H1 (cell line): Measurements from ENCODE around the gene SATB2. TPM values are rescaled to one million over a fixed set of nuclear protein-coding genes. Genes with fewer than 3 reads are reported as not detected.

ENCODE experiments used
- CBX8 ChIP-seq: fragments of 300-800, 300-1000 bp; sonication (generic); IDR thresholded peaks from 2 replicates; pipeline ENCODE4 v1.7.1; 2016; ENCODE audit warnings: low read depth, low read length, borderline replicate concordance
- CTBP2 ChIP-seq: IDR thresholded peaks from 2 replicates; pipeline ENCODE4 v1.7.0; 2011; ENCODE audit warnings: borderline replicate concordance, mild to moderate bottlenecking, moderate library complexity, mixed read lengths, low read length; ENCODE audit not compliant: insufficient read depth, insufficient read length
- MAX ChIP-seq: IDR thresholded peaks from 2 replicates; pipeline ENCODE4 v1.6.1; 2012; ENCODE audit warnings: inconsistent platforms
- SIN3A ChIP-seq, 2 experiments: IDR thresholded peaks in 1 of 2; conservative IDR thresholded peaks in 1 of 2; 2 replicates each; pipeline ENCODE4 v1.6.1; 2011 to 2012; ENCODE audit warnings: low read length in 2 of 2, improper control_type of control experiment in 1 of 2, low read depth in 1 of 2, mild to moderate bottlenecking in 1 of 2
- SIRT6 ChIP-seq: IDR thresholded peaks from one replicate; pipeline ENCODE4 v1.7.1; 2012; ENCODE audit warnings: low read length, inconsistent platforms
- SUZ12 ChIP-seq: fragments of 200-600 bp; sonication (generic); IDR thresholded peaks from 2 replicates; pipeline ENCODE4 v1.6.1; 2012; ENCODE audit warnings: mild to moderate bottlenecking, inconsistent platforms, low read length, moderate library complexity, mixed read lengths
- polyA plus RNA-seq, 7 experiments: library from polyadenylated mRNA; depleted of rRNA in 3 of 7; stranded (reverse) in 5 of 7; unstranded in 2 of 7; fragments of >200 nt in 5 of 7; fragments of 200-250 nt in 2 of 7; gene quantifications; 1 replicate in 5 of 7; 2 replicates in 1 of 7; 4 replicates in 1 of 7; pipeline versions ENCODE4 v1.2.1 to v1.2.3, GENCODE V29; 2011 to 2013; ENCODE audit warnings: missing spikeins in 2 of 7, mixed read lengths in 2 of 7
- total RNA-seq: library from RNA; stranded (reverse); fragmentation: NEBNext Ultra II Directional; extraction: Animal tissue kit (Norgen Biotek cat#: 25700); gene quantifications from 2 replicates; pipeline ENCODE4 v1.2.1, GENCODE V29; 2021
- TF ChIP-seq, protein P1 (sequence below): fragments of 300-600 bp; sonication (generic); IDR thresholded peaks from 2 replicates; pipeline ENCODE4 v1.7.1; 2012; ENCODE audit warnings: low read length, moderate library complexity, mild to moderate bottlenecking, inconsistent platforms; ENCODE audit not compliant: insufficient replicate concordance

Gene SATB2
- total and polyA plus RNA-seq, 2 of the 8 experiments (the other 6 are each of a cell fraction or from before 2014, with no cell fraction given), result 1.3 to 5.7 TPM

GRCh38 chr2:199457147-199458008 is at the start of gene SATB2 (continued):
- TF ChIP-seq, protein P1, sequence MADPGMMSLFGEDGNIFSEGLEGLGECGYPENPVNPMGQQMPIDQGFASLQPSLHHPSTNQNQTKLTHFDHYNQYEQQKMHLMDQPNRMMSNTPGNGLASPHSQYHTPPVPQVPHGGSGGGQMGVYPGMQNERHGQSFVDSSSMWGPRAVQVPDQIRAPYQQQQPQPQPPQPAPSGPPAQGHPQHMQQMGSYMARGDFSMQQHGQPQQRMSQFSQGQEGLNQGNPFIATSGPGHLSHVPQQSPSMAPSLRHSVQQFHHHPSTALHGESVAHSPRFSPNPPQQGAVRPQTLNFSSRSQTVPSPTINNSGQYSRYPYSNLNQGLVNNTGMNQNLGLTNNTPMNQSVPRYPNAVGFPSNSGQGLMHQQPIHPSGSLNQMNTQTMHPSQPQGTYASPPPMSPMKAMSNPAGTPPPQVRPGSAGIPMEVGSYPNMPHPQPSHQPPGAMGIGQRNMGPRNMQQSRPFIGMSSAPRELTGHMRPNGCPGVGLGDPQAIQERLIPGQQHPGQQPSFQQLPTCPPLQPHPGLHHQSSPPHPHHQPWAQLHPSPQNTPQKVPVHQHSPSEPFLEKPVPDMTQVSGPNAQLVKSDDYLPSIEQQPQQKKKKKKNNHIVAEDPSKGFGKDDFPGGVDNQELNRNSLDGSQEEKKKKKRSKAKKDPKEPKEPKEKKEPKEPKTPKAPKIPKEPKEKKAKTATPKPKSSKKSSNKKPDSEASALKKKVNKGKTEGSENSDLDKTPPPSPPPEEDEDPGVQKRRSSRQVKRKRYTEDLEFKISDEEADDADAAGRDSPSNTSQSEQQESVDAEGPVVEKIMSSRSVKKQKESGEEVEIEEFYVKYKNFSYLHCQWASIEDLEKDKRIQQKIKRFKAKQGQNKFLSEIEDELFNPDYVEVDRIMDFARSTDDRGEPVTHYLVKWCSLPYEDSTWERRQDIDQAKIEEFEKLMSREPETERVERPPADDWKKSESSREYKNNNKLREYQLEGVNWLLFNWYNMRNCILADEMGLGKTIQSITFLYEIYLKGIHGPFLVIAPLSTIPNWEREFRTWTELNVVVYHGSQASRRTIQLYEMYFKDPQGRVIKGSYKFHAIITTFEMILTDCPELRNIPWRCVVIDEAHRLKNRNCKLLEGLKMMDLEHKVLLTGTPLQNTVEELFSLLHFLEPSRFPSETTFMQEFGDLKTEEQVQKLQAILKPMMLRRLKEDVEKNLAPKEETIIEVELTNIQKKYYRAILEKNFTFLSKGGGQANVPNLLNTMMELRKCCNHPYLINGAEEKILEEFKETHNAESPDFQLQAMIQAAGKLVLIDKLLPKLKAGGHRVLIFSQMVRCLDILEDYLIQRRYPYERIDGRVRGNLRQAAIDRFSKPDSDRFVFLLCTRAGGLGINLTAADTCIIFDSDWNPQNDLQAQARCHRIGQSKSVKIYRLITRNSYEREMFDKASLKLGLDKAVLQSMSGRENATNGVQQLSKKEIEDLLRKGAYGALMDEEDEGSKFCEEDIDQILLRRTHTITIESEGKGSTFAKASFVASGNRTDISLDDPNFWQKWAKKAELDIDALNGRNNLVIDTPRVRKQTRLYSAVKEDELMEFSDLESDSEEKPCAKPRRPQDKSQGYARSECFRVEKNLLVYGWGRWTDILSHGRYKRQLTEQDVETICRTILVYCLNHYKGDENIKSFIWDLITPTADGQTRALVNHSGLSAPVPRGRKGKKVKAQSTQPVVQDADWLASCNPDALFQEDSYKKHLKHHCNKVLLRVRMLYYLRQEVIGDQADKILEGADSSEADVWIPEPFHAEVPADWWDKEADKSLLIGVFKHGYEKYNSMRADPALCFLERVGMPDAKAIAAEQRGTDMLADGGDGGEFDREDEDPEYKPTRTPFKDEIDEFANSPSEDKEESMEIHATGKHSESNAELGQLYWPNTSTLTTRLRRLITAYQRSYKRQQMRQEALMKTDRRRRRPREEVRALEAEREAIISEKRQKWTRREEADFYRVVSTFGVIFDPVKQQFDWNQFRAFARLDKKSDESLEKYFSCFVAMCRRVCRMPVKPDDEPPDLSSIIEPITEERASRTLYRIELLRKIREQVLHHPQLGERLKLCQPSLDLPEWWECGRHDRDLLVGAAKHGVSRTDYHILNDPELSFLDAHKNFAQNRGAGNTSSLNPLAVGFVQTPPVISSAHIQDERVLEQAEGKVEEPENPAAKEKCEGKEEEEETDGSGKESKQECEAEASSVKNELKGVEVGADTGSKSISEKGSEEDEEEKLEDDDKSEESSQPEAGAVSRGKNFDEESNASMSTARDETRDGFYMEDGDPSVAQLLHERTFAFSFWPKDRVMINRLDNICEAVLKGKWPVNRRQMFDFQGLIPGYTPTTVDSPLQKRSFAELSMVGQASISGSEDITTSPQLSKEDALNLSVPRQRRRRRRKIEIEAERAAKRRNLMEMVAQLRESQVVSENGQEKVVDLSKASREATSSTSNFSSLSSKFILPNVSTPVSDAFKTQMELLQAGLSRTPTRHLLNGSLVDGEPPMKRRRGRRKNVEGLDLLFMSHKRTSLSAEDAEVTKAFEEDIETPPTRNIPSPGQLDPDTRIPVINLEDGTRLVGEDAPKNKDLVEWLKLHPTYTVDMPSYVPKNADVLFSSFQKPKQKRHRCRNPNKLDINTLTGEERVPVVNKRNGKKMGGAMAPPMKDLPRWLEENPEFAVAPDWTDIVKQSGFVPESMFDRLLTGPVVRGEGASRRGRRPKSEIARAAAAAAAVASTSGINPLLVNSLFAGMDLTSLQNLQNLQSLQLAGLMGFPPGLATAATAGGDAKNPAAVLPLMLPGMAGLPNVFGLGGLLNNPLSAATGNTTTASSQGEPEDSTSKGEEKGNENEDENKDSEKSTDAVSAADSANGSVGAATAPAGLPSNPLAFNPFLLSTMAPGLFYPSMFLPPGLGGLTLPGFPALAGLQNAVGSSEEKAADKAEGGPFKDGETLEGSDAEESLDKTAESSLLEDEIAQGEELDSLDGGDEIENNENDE, result no peak
- no peak for TF ChIP-seq CBX8
- TF ChIP-seq MAX, result peak; percentile 54
- TF ChIP-seq SIRT6, result no peak
- TF ChIP-seq CTBP2, result peak; percentile 89
- peak in 1 of 2 experiments; percentile 46; a peak in 1 of 4 replicates for TF ChIP-seq SIN3A (conservative IDR thresholded peaks at IDR 0.05 in 1 of 2, IDR thresholded peaks at IDR 0.05 in 1 of 2; ENCODE audit: low read depth in 1 of 2, low read length in 2 of 2)
- peak; percentile 68 for TF ChIP-seq SUZ12
